Keratinocyte (primary cell): ENCODE results near the gene RAPGEF1. TPM values are rescaled to one million over a fixed set of nuclear protein-coding genes. Genes with fewer than 3 reads are reported as not detected.

Experiments used
- DNase-seq: peaks from one replicate; pipeline ENCODE4 v3.0.0-alpha.2; 2011; ENCODE audit warnings: low read depth, missing footprints, low spot score
- FAIRE-seq: peaks from 2 replicates; lab custom pipeline; 2011; peaks lifted over from hg19 to GRCh38; lab: Jason Lieb, UNC
- H2AFZ ChIP-seq: 2 replicates; pipeline ENCODE4 v1.6.0; 2012; ENCODE audit warnings: low read length, control low read depth, inconsistent platforms; ENCODE audit not compliant: control insufficient read depth
- H3K27ac ChIP-seq: 2 replicates; pipeline ENCODE4 v1.5.1; 2011; ENCODE audit warnings: low read length; ENCODE audit not compliant: control insufficient read depth, insufficient read depth
- H3K27me3 ChIP-seq: 3 replicates; pipeline ENCODE4 v1.6.0; 2011; ENCODE audit warnings: low read length; ENCODE audit not compliant: control insufficient read depth, insufficient read depth; ENCODE audit errors: extremely low read depth
- H3K36me3 ChIP-seq, 2 experiments: 2 replicates in 1 of 2; 3 replicates in 1 of 2; pipeline ENCODE4 v1.5.1; 2011; ENCODE audit warnings: low read length in 2 of 2, mild to moderate bottlenecking in 1 of 2; ENCODE audit not compliant: control insufficient read depth in 2 of 2, insufficient read depth in 2 of 2; ENCODE audit errors: extremely low read depth in 1 of 2
- H3K4me1 ChIP-seq: 3 replicates; pipeline ENCODE4 v1.5.1; 2011; ENCODE audit warnings: low read length; ENCODE audit not compliant: control insufficient read depth, insufficient read depth; ENCODE audit errors: extremely low read depth
- H3K4me2 ChIP-seq: 3 replicates; pipeline ENCODE4 v1.6.0; 2011; ENCODE audit warnings: low read depth, low read length; ENCODE audit not compliant: control insufficient read depth, insufficient read depth; ENCODE audit errors: extremely low read depth
- H3K4me3 ChIP-seq, 3 experiments: fragments of 200-600 bp in 1 of 3; sonication (generic) in 1 of 3; 2 replicates in 2 of 3; 3 replicates in 1 of 3; pipeline ENCODE4 v1.5.1; 2011 to 2016; ENCODE audit warnings: low read length in 3 of 3, mild to moderate bottlenecking in 3 of 3, control low read depth in 2 of 3, inconsistent platforms in 1 of 3, low read depth in 1 of 3, mixed read lengths in 1 of 3, mixed run types in 1 of 3, moderate library complexity in 1 of 3; ENCODE audit not compliant: control insufficient read depth in 2 of 3, insufficient read depth in 2 of 3; ENCODE audit errors: extremely low read depth in 1 of 3
- H3K79me2 ChIP-seq: 2 replicates; pipeline ENCODE4 v1.6.0; 2012; ENCODE audit warnings: low read length; ENCODE audit not compliant: control insufficient read depth, insufficient read depth
- H3K9ac ChIP-seq: 3 replicates; pipeline ENCODE4 v1.6.0; 2011; ENCODE audit warnings: low read length; ENCODE audit not compliant: control insufficient read depth, insufficient read depth; ENCODE audit errors: extremely low read depth
- H3K9me1 ChIP-seq: 3 replicates; pipeline ENCODE4 v1.6.0; 2011; ENCODE audit warnings: low read length; ENCODE audit not compliant: control insufficient read depth, insufficient read depth; ENCODE audit errors: extremely low read depth
- H3K9me3 ChIP-seq: 2 replicates; pipeline ENCODE4 v1.5.1; 2012; ENCODE audit warnings: low read depth, low read length; ENCODE audit not compliant: control insufficient read depth
- H4K20me1 ChIP-seq: 3 replicates; pipeline ENCODE4 v1.6.0; 2011; ENCODE audit warnings: low read length; ENCODE audit not compliant: control insufficient read depth, insufficient read depth; ENCODE audit errors: extremely low read depth
- EZH2 ChIP-seq: IDR thresholded peaks from one replicate; pipeline ENCODE4 v1.6.1; 2012; ENCODE audit warnings: inconsistent platforms, mild to moderate bottlenecking, low read length, moderate library complexity
- dilution Hi-C: fragments of 300-500 bp; cut with MboI; formaldehyde crosslinking; loops from one replicate; pipeline ENCODE4 v1.7.0; 2020; ENCODE audit warnings: low sequenced_read_pairs; ENCODE audit not compliant: extremely low pct_ligation_motif_present
- polyA plus RNA-seq, 5 experiments: library from polyadenylated mRNA; depleted of rRNA in 3 of 5; stranded (reverse) in 3 of 5; stranded (forward) in 1 of 5; unstranded in 1 of 5; fragments of >200 nt; gene quantifications; 1 replicate in 1 of 5; 2 replicates in 3 of 5; 3 replicates in 1 of 5; pipeline versions ENCODE4 v1.2.1 to v1.2.3, GENCODE V29; 2011 to 2012; ENCODE audit warnings: missing spikeins in 2 of 5, low read depth in 1 of 5, low replicate concordance in 1 of 5
- TF ChIP-seq, protein P1 (sequence below), 3 experiments: IDR thresholded peaks in 1 of 3; conservative IDR thresholded peaks in 1 of 3; optimal IDR thresholded peaks in 1 of 3; 2 replicates in 2 of 3; 3 replicates in 1 of 3; pipeline versions ENCODE3 to v1.5.1; 2011; ENCODE audit warnings: low read length in 3 of 3, mild to moderate bottlenecking in 3 of 3, moderate library complexity in 2 of 3, control low read depth in 1 of 3, inconsistent platforms in 1 of 3; ENCODE audit not compliant: insufficient read depth in 2 of 3; ENCODE audit errors: extremely low read depth in 1 of 3

Gene RAPGEF1
- polyA plus RNA-seq, 1 donor (not counting 4 experiments of a cell fraction or from before 2014, with no cell fraction given) = 18.5 TPM

- no peaks in the 10 kb centered on the region for H4K20me1 ChIP-seq
- H2AFZ ChIP-seq = no peak overlapping the region
- H3K27me3 ChIP-seq = no peaks in the 10 kb centered on the region
- FAIRE-seq (no peak), DNase-seq (no peak)
- no peaks in the 10 kb centered on the region for H3K4me1 ChIP-seq
- no peaks in the 10 kb centered on the region for H3K79me2 ChIP-seq
- no peak overlapping the region for H3K4me2 ChIP-seq
- H3K27ac ChIP-seq = no peak overlapping the region
- dilution Hi-C loops = no loop called here
- no peak overlapping the region for H3K9ac ChIP-seq
- TF ChIP-seq EZH2 = no peak
- TF ChIP-seq, protein P1, sequence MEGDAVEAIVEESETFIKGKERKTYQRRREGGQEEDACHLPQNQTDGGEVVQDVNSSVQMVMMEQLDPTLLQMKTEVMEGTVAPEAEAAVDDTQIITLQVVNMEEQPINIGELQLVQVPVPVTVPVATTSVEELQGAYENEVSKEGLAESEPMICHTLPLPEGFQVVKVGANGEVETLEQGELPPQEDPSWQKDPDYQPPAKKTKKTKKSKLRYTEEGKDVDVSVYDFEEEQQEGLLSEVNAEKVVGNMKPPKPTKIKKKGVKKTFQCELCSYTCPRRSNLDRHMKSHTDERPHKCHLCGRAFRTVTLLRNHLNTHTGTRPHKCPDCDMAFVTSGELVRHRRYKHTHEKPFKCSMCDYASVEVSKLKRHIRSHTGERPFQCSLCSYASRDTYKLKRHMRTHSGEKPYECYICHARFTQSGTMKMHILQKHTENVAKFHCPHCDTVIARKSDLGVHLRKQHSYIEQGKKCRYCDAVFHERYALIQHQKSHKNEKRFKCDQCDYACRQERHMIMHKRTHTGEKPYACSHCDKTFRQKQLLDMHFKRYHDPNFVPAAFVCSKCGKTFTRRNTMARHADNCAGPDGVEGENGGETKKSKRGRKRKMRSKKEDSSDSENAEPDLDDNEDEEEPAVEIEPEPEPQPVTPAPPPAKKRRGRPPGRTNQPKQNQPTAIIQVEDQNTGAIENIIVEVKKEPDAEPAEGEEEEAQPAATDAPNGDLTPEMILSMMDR (optimal IDR thresholded peaks at IDR 0.05 in 1 of 3, IDR thresholded peaks at IDR 0.05 in 1 of 3, conservative IDR thresholded peaks at IDR 0.05 in 1 of 3; ENCODE audit: extremely low read depth in 1 of 3, insufficient read depth in 2 of 3, low read length in 3 of 3) = no peak
- H3K9me3 ChIP-seq = no peaks in the 10 kb centered on the region
- H3K9me1 ChIP-seq = no peaks in the 10 kb centered on the region
- H3K4me3 ChIP-seq = no peak overlapping the region
- peaks cover 6 to 14% of the 10 kb centered on the region in 2 experiments for H3K36me3 ChIP-seq
Observed at GRCh38 chr9:131574730-131575640, 164.9 kb downstream of the RAPGEF1 start.

DNA sequence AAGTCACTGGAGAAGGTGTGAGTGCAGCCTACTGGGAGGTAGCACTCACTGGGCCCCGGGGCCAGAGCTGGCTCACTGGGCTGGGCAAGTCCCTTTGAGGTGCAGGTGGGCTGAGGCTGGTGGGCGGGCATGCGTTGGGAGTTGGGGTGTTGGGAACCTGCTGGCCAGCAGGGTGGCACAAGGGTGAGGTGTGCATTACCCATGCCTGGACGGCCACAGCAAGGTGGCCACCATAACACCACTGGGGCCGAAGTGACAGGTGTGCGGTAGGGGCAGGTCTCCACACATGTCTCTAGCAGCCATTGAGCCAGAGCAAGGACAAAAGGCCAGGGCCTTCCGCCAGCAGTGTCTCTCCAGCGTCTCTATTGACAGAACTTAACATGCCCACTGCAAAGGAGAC is 172.0 kb downstream of the RAPGEF1 start:
- no peak overlapping the region for H3K9ac ChIP-seq
- FAIRE-seq (no peak), DNase-seq (no peak)
- H3K4me2 ChIP-seq = no peak overlapping the region
- no peaks in the 10 kb centered on the region for H3K9me1 ChIP-seq
- dilution Hi-C loops = no loop called here
- H3K4me3 ChIP-seq = no peak overlapping the region
- no peaks in the 10 kb centered on the region for H4K20me1 ChIP-seq
- H3K27me3 ChIP-seq = no peaks in the 10 kb centered on the region
- no peaks in the 10 kb centered on the region for H3K4me1 ChIP-seq
- TF ChIP-seq EZH2 = no peak
- no peak overlapping the region for H3K27ac ChIP-seq
- no peak overlapping the region for H2AFZ ChIP-seq
- peaks cover 0 to 3% of the 10 kb centered on the region in 2 experiments for H3K36me3 ChIP-seq
- H3K9me3 ChIP-seq = no peaks in the 10 kb centered on the region
- no peaks in the 10 kb centered on the region for H3K79me2 ChIP-seq
